CD4-positive, alpha-beta T cell treated with Interleukin-15 for 4 hours (primary cell): ENCODE measurements around the gene ATN1.
"Not testable (repeated sequence)": the region's sequence is repeated elsewhere in the genome, so short reads cannot be mapped to it uniquely, and the experiment has no call there.

Experiments used
- DNase-seq: peaks from one replicate; pipeline ENCODE4 v3.0.0-alpha.2; 2020; ENCODE audit warnings: low spot score

ATN1 gene

GRCh38 chr12:6927379-6928021 is at the start of gene ATN1:
TSS of gene ATN1 (plus strand) at chr12:6927959. CDS start at chr12:6934002, 6,043 bp downstream.
- no peak for DNase-seq

GRCh38 chr12:6879824-6880223 is 47.9 kb upstream of the ATN1 start:
- DNase-seq, result not testable (repeated sequence)

- DNase-seq, result no peak
Measured at GRCh38 chr12:6883252-6883651, 44.5 kb upstream of the ATN1 start.

- DNase-seq, result no peak
Measured at GRCh38 chr12:6883683-6884082, 44.1 kb upstream of the ATN1 start.

- DNase-seq, result no peak
Measured at GRCh38 chr12:6884539-6884938, 43.2 kb upstream of the ATN1 start.

GRCh38 chr12:6886206-6886999 is 41.4 kb upstream of the ATN1 start:
- not testable (repeated sequence) for DNase-seq

GRCh38 chr12:6887460-6887859 is 40.3 kb upstream of the ATN1 start:
- DNase-seq, result no peak

GRCh38 chr12:6888360-6888759 is 39.4 kb upstream of the ATN1 start:
- no peak for DNase-seq

GRCh38 chr12:6888794-6889193 is 39.0 kb upstream of the ATN1 start:
- DNase-seq, result not testable (repeated sequence)

- DNase-seq, result not testable (repeated sequence)
Measured at GRCh38 chr12:6889775-6890573, 37.8 kb upstream of the ATN1 start.

GRCh38 chr12:6890789-6891645 is 36.7 kb upstream of the ATN1 start:
- peak; percentile 98 for DNase-seq

GRCh38 chr12:6891646-6892001 is 36.1 kb upstream of the ATN1 start:
- no peak for DNase-seq

- DNase-seq, result not testable (repeated sequence)
Measured at GRCh38 chr12:6892683-6893082, 35.1 kb upstream of the ATN1 start.

- DNase-seq, result no peak
Measured at GRCh38 chr12:6894321-6894720, 33.4 kb upstream of the ATN1 start.

GRCh38 chr12:6896846-6897435 is 30.8 kb upstream of the ATN1 start:
- no peak for DNase-seq

- DNase-seq, result no peak
Measured at GRCh38 chr12:6899427-6899826, 28.3 kb upstream of the ATN1 start.

- peak; percentile 28 for DNase-seq
Measured at GRCh38 chr12:6899837-6900519, 27.8 kb upstream of the ATN1 start.

GRCh38 chr12:6902448-6902847 is 25.3 kb upstream of the ATN1 start:
- DNase-seq, result no peak

GRCh38 chr12:6903722-6904121 is 24.0 kb upstream of the ATN1 start:
- no peak for DNase-seq
